IMR-90 (cell line): Measurements from ENCODE around the gene NCAPH2. TPM values are rescaled to one million over a fixed set of nuclear protein-coding genes. Genes with fewer than 3 reads are reported as not detected.

Experiments used
- ATAC-seq: fragments of 200-7000 bp; cut with Tn5 transposase; 2 replicates; pipeline ENCODE4 v1.9.1; 2020; ENCODE audit warnings: low read depth, mild to moderate bottlenecking, moderate library complexity
- BruUV-seq: library from RNA; stranded (reverse); fragments of 400-500 nt; replicated peaks from 2 replicates; lab custom pipeline; 2021; lab: Mats Ljungman, UMichigan
- CTCF ChIA-PET: fragments of 300-600 bp; formaldehyde crosslinking; extraction: SDS; loops from one replicate; lab custom pipeline; 2021; ENCODE audit warnings: antibody characterized with exemption; lab: Yijun Ruan, JAX
- POLR2A ChIA-PET: fragments of 300-600 bp; sonication (Branson Sonifier 250); formaldehyde crosslinking; loops from one replicate; lab custom pipeline; 2022; ENCODE audit warnings: antibody characterized with exemption; ENCODE audit not compliant: unreplicated experiment; lab: Charles Lee
- DNase-seq: peaks from one replicate; pipeline ENCODE4 v3.0.0; 2013
- H2AFZ ChIP-seq: replicated peaks from 2 replicates; pipeline ENCODE3; 2013; ENCODE audit warnings: low read length, mild to moderate bottlenecking; ENCODE audit not compliant: poor library complexity
- H2AK5ac ChIP-seq: 2 replicates; pipeline ENCODE4 v1.6.1; 2013; ENCODE audit warnings: low read depth, low read length, inconsistent platforms
- H2AK9ac ChIP-seq: replicated peaks from 2 replicates; pipeline ENCODE3; 2013; ENCODE audit warnings: mild to moderate bottlenecking, low read depth, low read length, moderate library complexity; ENCODE audit not compliant: poor library complexity
- H2BK120ac ChIP-seq: 2 replicates; pipeline ENCODE4 v1.6.1; 2013; ENCODE audit warnings: low read depth, low read length, inconsistent platforms
- H2BK15ac ChIP-seq: 3 replicates; pipeline ENCODE4 v1.6.1; 2013; ENCODE audit warnings: low read depth, low read length, inconsistent platforms
- H2BK20ac ChIP-seq: 2 replicates; pipeline ENCODE4 v1.6.1; 2013; ENCODE audit warnings: low read depth, mild to moderate bottlenecking, inconsistent platforms, low read length, moderate library complexity
- H2BK5ac ChIP-seq: 2 replicates; pipeline ENCODE4 v1.6.1; 2013; ENCODE audit warnings: mild to moderate bottlenecking, low read depth, low read length, inconsistent platforms; ENCODE audit not compliant: poor library complexity, severe bottlenecking
- H3K14ac ChIP-seq: replicated peaks from 2 replicates; pipeline ENCODE4 v1.6.1; 2013; ENCODE audit warnings: low read depth, low read length, inconsistent platforms
- H3K18ac ChIP-seq: 2 replicates; pipeline ENCODE4 v1.6.1; 2013; ENCODE audit warnings: low read depth, low read length, control low read depth
- H3K23ac ChIP-seq: 2 replicates; pipeline ENCODE4 v1.6.1; 2013; ENCODE audit warnings: low read depth, low read length, inconsistent platforms
- H3K27ac ChIP-seq: 2 replicates; pipeline ENCODE4 v1.5.1; 2013; ENCODE audit warnings: mild to moderate bottlenecking, control low read depth, low read length; ENCODE audit not compliant: insufficient read depth
- H3K27me3 ChIP-seq: 2 replicates; pipeline ENCODE4 v1.6.1; 2013; ENCODE audit warnings: low read length; ENCODE audit not compliant: control insufficient read depth, insufficient read depth
- H3K36me3 ChIP-seq: 2 replicates; pipeline ENCODE4 v1.6.1; 2013; ENCODE audit warnings: low read length, mixed read lengths; ENCODE audit not compliant: control insufficient read depth, insufficient read depth
- H3K4ac ChIP-seq: 2 replicates; pipeline ENCODE4 v1.6.1; 2013; ENCODE audit warnings: low read depth, low read length, inconsistent platforms
- H3K4me1 ChIP-seq: 2 replicates; pipeline ENCODE4 v1.6.1; 2013; ENCODE audit warnings: low read length, mixed read lengths; ENCODE audit not compliant: control insufficient read depth, insufficient read depth
- H3K4me2 ChIP-seq: 2 replicates; pipeline ENCODE4 v1.6.1; 2013; ENCODE audit warnings: low read depth, mild to moderate bottlenecking, control low read depth, low read length, moderate library complexity
- H3K4me3 ChIP-seq: 2 replicates; pipeline ENCODE4 v1.5.1; 2013; ENCODE audit warnings: low read depth, mild to moderate bottlenecking, control low read depth, low read length, moderate library complexity; ENCODE audit not compliant: insufficient read depth
- H3K56ac ChIP-seq: 2 replicates; pipeline ENCODE4 v1.6.1; 2013; ENCODE audit warnings: low read length, inconsistent platforms; ENCODE audit not compliant: insufficient read depth; ENCODE audit errors: extremely low read depth
- H3K79me1 ChIP-seq, 2 experiments: 2 replicates each; pipeline ENCODE4 v1.6.1; 2013; ENCODE audit warnings: low read length in 2 of 2, inconsistent platforms in 1 of 2, low read depth in 1 of 2
- H3K9ac ChIP-seq: 2 replicates; pipeline ENCODE4 v1.6.1; 2013; ENCODE audit warnings: low read depth, low read length, control low read depth
- H3K9me1 ChIP-seq: 2 replicates; pipeline ENCODE4 v1.6.1; 2013; ENCODE audit warnings: low read length, inconsistent platforms; ENCODE audit not compliant: insufficient read depth
- H3K9me3 ChIP-seq: 2 replicates; pipeline ENCODE4 v1.6.1; 2013; ENCODE audit warnings: low read length; ENCODE audit not compliant: control insufficient read depth, insufficient read depth
- H4K20me1 ChIP-seq: 2 replicates; pipeline ENCODE4 v1.6.1; 2013; ENCODE audit warnings: low read length, inconsistent platforms; ENCODE audit not compliant: insufficient read depth
- H4K5ac ChIP-seq: 2 replicates; pipeline ENCODE4 v1.6.1; 2013; ENCODE audit warnings: mild to moderate bottlenecking, low read depth, low read length, control low read depth
- H4K8ac ChIP-seq, 2 experiments: 2 replicates each; pipeline ENCODE4 v1.6.1; 2013; ENCODE audit warnings: low read depth in 2 of 2, low read length in 2 of 2, control low read depth in 1 of 2, inconsistent platforms in 1 of 2
- H4K91ac ChIP-seq: 2 replicates; pipeline ENCODE4 v1.6.1; 2013; ENCODE audit warnings: low read depth, low read length, inconsistent platforms; ENCODE audit not compliant: insufficient read depth
- BHLHE40 ChIP-seq: fragments of 150-350 bp; IDR thresholded peaks from 2 replicates; pipeline ENCODE4 v1.6.1; 2016; ENCODE audit warnings: mild to moderate bottlenecking, low read depth, low read length
- CHD1 ChIP-seq: IDR thresholded peaks from 2 replicates; pipeline ENCODE4 v1.6.1; 2012; ENCODE audit warnings: low read depth, low read length, improper control_type of control experiment
- NFE2L2 ChIP-seq: fragments of 150-350 bp; IDR thresholded peaks from 2 replicates; pipeline ENCODE4 v1.6.1; 2016; ENCODE audit warnings: low read depth, mild to moderate bottlenecking, low read length
- POLR2A ChIP-seq: IDR thresholded peaks from 2 replicates; pipeline ENCODE4 v1.6.1; 2012; ENCODE audit warnings: mild to moderate bottlenecking, low read depth, low read length
- RAD21 ChIP-seq: IDR thresholded peaks from 2 replicates; pipeline ENCODE4 v1.6.1; 2012; ENCODE audit warnings: low read length, improper control_type of control experiment
- RCOR1 ChIP-seq: IDR thresholded peaks from 2 replicates; pipeline ENCODE4 v1.6.1; 2012; ENCODE audit warnings: mild to moderate bottlenecking, low read length, improper control_type of control experiment; ENCODE audit not compliant: insufficient replicate concordance
- RFX5 ChIP-seq: IDR thresholded peaks from 2 replicates; pipeline ENCODE4 v1.8.0; 2012; ENCODE audit warnings: low read depth, mild to moderate bottlenecking, low read length, moderate library complexity
- WGBS, 2 experiments: methylation state at CpG; one replicate each; pipeline versions ENCODE4 v1.1.5 to v1.1.7; 2013; ENCODE audit warnings: missing lambda C conversion rate in 2 of 2; ENCODE audit not compliant: insufficient read length in 1 of 2; ENCODE audit errors: extremely low coverage in 2 of 2; 5-methylcytosine and 5-hydroxymethylcytosine counted together
- dilution Hi-C: fragments of 300-500 bp; cut with HindIII; formaldehyde crosslinking; loops from one replicate; pipeline ENCODE4 v1.14.3; 2018; ENCODE audit warnings: low sequenced_read_pairs; ENCODE audit not compliant: unreplicated experiment
- in situ Hi-C: fragments of 300-500 bp; cut with MboI; formaldehyde crosslinking; loops from 3 replicates; pipeline ENCODE4 v1.14.3; 2019; ENCODE audit warnings: low sequenced_read_pairs, inconsistent platforms, mixed read lengths
- intact Hi-C: fragments of 100-400 bp; cut with micrococcal nuclease; formaldehyde crosslinking; loops from 2 replicates; pipeline ENCODE4 v1.10.0; 2022
- polyA plus RNA-seq, 3 experiments: library from polyadenylated mRNA; depleted of rRNA; stranded (reverse); fragments of >200 nt; gene quantifications; 2 replicates each; pipeline ENCODE4 v1.2.3, GENCODE V29; 2012; ENCODE audit warnings: low replicate concordance in 1 of 3
- total RNA-seq: library from RNA; depleted of rRNA; stranded (reverse); fragments of >200 nt; gene quantifications from 2 replicates; pipeline ENCODE4 v1.2.3, GENCODE V29; 2012
- TF ChIP-seq, protein P1 (sequence below): fragments of 150-350 bp; IDR thresholded peaks from 2 replicates; pipeline ENCODE4 v1.6.1; 2017; ENCODE audit warnings: mild to moderate bottlenecking, antibody characterized with exemption, low read length, low read depth

NCAPH2 gene
- total and polyA plus RNA-seq, 2 of the 4 experiments (the other 2 are of a cell fraction): 30.2 to 38.5 TPM

DNA sequence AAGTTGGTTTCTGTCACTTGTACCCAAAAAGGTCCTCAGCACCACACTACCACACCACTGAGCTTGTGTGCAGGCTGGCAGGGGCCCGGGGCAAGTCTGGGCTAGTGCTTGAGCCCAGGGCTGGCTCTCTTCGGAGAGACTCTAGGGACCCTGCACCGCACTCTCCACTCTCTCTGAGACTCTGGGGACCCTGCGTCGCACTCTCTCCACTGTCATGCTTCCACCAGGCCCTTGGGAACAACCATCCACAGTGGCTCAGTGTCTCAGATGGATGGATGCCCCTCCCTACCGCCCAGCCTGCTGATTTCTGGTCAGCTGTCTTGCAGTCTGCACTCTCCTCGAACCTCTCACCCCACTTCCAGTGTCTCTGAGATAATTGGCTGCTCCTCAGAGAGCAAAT is 31.2 kb upstream of the NCAPH2 start:
- H3K27ac ChIP-seq: no peak overlapping the region
- 60% methylated on average over 2 of the region's 7 CpGs; no CpG with 5 or more reads in 1 of the 2 experiments for WGBS, 2 experiments
- no peak overlapping the region for H4K8ac ChIP-seq
- no peak overlapping the region for H3K14ac ChIP-seq
- H3K9me1 ChIP-seq: peaks cover 13% of the 10 kb centered on the region
- 0 out of 2 replicates have a peak overlapping the region, but pooled peaks have one; percentile 35 for H3K4ac ChIP-seq
- DNase-seq: no peak
- no peak overlapping the region for H2BK15ac ChIP-seq
- H3K23ac ChIP-seq: 0 out of 2 replicates have a peak overlapping the region, but pooled peaks have one; percentile 34
- TF ChIP-seq POLR2A (no peak), RFX5 (no peak), CHD1 (no peak), NFE2L2 (no peak), BHLHE40 (no peak), RAD21 (no peak), RCOR1 (no peak)
- TF ChIP-seq, protein P1, sequence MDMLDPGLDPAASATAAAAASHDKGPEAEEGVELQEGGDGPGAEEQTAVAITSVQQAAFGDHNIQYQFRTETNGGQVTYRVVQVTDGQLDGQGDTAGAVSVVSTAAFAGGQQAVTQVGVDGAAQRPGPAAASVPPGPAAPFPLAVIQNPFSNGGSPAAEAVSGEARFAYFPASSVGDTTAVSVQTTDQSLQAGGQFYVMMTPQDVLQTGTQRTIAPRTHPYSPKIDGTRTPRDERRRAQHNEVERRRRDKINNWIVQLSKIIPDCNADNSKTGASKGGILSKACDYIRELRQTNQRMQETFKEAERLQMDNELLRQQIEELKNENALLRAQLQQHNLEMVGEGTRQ: no peak
- dilution Hi-C loops (no loop called here), intact Hi-C loops (no loop called here), in situ Hi-C loops (no loop called here)
- H4K91ac ChIP-seq: no peak overlapping the region
- peaks cover 21% of the 10 kb centered on the region for H3K27me3 ChIP-seq
- ChIA-PET CTCF (no interaction called here), POLR2A (no interaction called here)
- H2BK20ac ChIP-seq: no peak overlapping the region
- peaks cover 13% of the 10 kb centered on the region for H3K4me1 ChIP-seq
- H3K9ac ChIP-seq: no peak overlapping the region
- peaks cover 2% of the 10 kb centered on the region; the same call in 1 of the 2 replicates for H3K36me3 ChIP-seq
- peak overlapping the region; percentile 16; the same call in 1 of the 2 replicates for H2BK120ac ChIP-seq
- peaks cover 24% of the 10 kb centered on the region for H4K20me1 ChIP-seq
- H3K4me2 ChIP-seq: no peak overlapping the region
- no TSS peak for BruUV-seq
- no peaks in the 10 kb centered on the region for H3K9me3 ChIP-seq
- ATAC-seq: no peak
- no peak overlapping the region for H3K56ac ChIP-seq
- H3K18ac ChIP-seq: no peak overlapping the region
- H4K5ac ChIP-seq: 0 out of 2 replicates have a peak overlapping the region, but pooled peaks have one; percentile 35
- H2AK5ac ChIP-seq: no peak overlapping the region
- peak overlapping the region; percentile 33 for H2AFZ ChIP-seq
- no peak overlapping the region for H2BK5ac ChIP-seq
- no peak overlapping the region for H2AK9ac ChIP-seq
- H3K4me3 ChIP-seq: no peak overlapping the region
- peaks cover 13 to 24% of the 10 kb centered on the region in 2 experiments; a peak in 3 of 4 replicates for H3K79me1 ChIP-seq
